ENCODE measurements around the gene AGPAT2.

GRCh38 chr9:136725612-136726011 is 38.4 kb upstream of the AGPAT2 start:
- TF ChIP-seq CTCF (IDR thresholded peaks at IDR 0.05; ENCODE audit: borderline replicate concordance, extremely low read depth, low read length, poor library complexity, severe bottlenecking) (no peak), EZH2 (IDR thresholded peaks at IDR 0.05; ENCODE audit: borderline replicate concordance, low read depth, low read length, severe bottlenecking) (no peak)

Data from DND-41 (cell line).